AG08396 (cell line): ENCODE results near the gene USO1.

Experiments
- DNase-seq: peaks from one replicate; pipeline ENCODE4 v3.0.0; 2012; ENCODE audit warnings: low spot score, mixed read lengths

Gene USO1

GRCh38 chr4:75844151-75844662 lies 119.8 kb downstream of the USO1 start:
- DNase-seq = peak; percentile 63

- no peak for DNase-seq
Measured at GRCh38 chr4:75845992-75846391, 121.6 kb downstream of the USO1 start.

- peak; percentile 80 for DNase-seq
Measured at GRCh38 chr4:75848171-75848760, 123.9 kb downstream of the USO1 start.

GRCh38 chr4:75848891-75849290 lies 124.5 kb downstream of the USO1 start:
- DNase-seq = no peak

GRCh38 chr4:75849461-75849860 lies 125.1 kb downstream of the USO1 start:
- DNase-seq = no peak

- DNase-seq = no peak
Measured at GRCh38 chr4:75858721-75859120, 134.3 kb downstream of the USO1 start.

GRCh38 chr4:75860606-75861005 lies 136.2 kb downstream of the USO1 start:
- no peak for DNase-seq
